Ishikawa (cell line): ENCODE measurements around the gene IL17RC.

Source experiments
- CEBPB ChIP-seq: IDR thresholded peaks from 2 replicates; pipeline ENCODE4 v1.6.1; 2012
- CREB1 ChIP-seq: IDR thresholded peaks from 2 replicates; pipeline ENCODE4 v1.6.1; 2012; ENCODE audit warnings: low read depth
- EGR1 ChIP-seq: IDR thresholded peaks from 2 replicates; pipeline ENCODE4 v1.6.1; 2012
- EP300 ChIP-seq: IDR thresholded peaks from 2 replicates; pipeline ENCODE4 v1.6.1; 2012; ENCODE audit warnings: borderline replicate concordance
- FOXM1 ChIP-seq: IDR thresholded peaks from 2 replicates; pipeline ENCODE4 v1.6.1; 2012; ENCODE audit warnings: low read depth, borderline replicate concordance
- MAX ChIP-seq: IDR thresholded peaks from 2 replicates; pipeline ENCODE4 v1.6.1; 2012
- NFIC ChIP-seq: IDR thresholded peaks from 2 replicates; pipeline ENCODE4 v1.6.1; 2012
- RAD21 ChIP-seq: IDR thresholded peaks from 2 replicates; pipeline ENCODE4 v1.6.1; 2012; ENCODE audit warnings: low read depth
- REST ChIP-seq: IDR thresholded peaks from 2 replicates; pipeline ENCODE4 v1.6.1; 2012; ENCODE audit warnings: low read depth, mild to moderate bottlenecking
- TAF1 ChIP-seq: IDR thresholded peaks from 2 replicates; pipeline ENCODE4 v1.6.1; 2012; ENCODE audit warnings: low read depth, mild to moderate bottlenecking
- TCF12 ChIP-seq: IDR thresholded peaks from 2 replicates; pipeline ENCODE4 v1.6.1; 2012; ENCODE audit warnings: low read depth
- TEAD4 ChIP-seq: IDR thresholded peaks from 2 replicates; pipeline ENCODE4 v1.6.1; 2012
- YY1 ChIP-seq: IDR thresholded peaks from 2 replicates; pipeline ENCODE4 v1.6.1; 2012; ENCODE audit warnings: low read depth
- ZBTB7A ChIP-seq: IDR thresholded peaks from 2 replicates; pipeline ENCODE4 v1.6.1; 2012; ENCODE audit warnings: low read depth
- TF ChIP-seq, protein P1 (sequence below): IDR thresholded peaks from 2 replicates; pipeline ENCODE4 v1.6.1; 2012

Gene IL17RC

GRCh38 chr3:9951598-9951961 lies 34.7 kb downstream of the IL17RC start:
- TF ChIP-seq REST (no peak), RAD21 (no peak), MAX (no peak), CREB1 (no peak), FOXM1 (no peak), TCF12 (no peak), TAF1 (no peak), YY1 (no peak), EGR1 (no peak)
- TF ChIP-seq, protein P1, sequence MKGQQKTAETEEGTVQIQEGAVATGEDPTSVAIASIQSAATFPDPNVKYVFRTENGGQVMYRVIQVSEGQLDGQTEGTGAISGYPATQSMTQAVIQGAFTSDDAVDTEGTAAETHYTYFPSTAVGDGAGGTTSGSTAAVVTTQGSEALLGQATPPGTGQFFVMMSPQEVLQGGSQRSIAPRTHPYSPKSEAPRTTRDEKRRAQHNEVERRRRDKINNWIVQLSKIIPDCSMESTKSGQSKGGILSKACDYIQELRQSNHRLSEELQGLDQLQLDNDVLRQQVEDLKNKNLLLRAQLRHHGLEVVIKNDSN: no peak

DNA sequence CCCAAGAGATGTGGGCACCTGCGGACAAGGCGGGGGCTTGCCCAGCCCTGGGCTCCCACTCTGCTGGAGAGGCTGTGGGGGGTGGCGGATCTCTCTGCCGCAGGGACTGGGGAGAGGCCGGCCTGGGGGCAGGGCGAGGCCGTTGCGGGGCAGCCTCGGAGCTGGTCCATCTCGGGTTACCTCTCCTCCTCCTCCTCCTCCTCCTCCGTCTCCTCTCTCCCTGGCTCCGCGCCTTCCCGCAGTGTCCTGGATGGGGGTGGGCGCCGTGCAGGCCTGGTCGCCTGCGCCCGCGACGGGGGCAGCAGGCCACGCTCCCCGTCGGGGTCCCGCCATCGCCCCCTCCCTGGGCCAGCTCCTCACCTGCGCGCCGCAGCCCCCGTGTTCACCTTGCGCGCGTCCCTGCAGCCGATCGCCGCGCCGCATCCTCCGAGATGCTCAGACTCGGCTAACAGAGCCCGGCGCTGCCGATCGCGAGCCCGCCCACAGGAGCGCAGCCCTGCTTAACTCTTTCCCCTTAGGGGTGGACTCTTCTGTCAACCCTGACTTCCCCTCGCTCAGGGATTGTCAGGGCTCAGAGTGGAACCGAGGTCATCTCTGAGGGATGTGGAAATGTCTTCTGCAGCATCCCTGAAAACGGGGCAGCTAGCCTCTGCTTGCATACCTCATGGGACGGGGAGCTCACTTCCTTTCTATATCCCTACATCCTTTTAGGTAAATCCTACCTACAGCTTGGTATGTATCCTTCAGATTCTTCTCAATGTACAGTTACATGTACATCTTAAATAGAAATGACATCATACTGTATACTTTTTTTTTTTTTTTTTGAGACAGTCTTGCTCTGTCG lies 35.3 kb downstream of the IL17RC start, which contains the start of gene PRRT3:
Gene PRRT3 (minus strand): TSS at position 447 of the 844 bp plus-strand sequence. CDS start 2,293 bp downstream, outside the sequence.
- no peak for TF ChIP-seq TEAD4
- 0 out of 2 replicates have a peak, but pooled peaks have one; percentile 29 for TF ChIP-seq MAX

DNA sequence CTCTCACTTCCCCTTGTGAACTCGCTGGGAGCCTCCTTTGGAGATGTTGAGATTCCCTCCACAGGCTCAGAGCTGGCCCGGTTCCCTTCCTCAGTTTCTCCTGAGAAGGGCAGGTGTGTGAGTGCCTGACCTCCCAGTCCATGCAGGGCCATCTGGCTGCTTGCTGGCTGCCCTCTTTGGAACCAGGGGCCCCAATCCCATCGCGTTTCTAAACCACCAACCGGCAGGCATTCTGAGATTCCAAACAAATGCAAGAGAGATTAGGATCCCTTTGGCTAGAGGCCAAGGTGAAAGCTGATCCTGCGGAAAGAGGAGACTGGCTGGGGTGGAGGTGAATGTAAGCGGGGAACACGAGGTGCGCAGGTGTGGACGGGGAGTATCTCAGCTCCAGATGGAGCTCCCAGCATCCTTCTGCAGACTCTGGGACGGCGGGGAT lies 38.2 kb downstream of the IL17RC start:
- no peak for TF ChIP-seq TAF1
- peak; percentile 36; the same call in 1 of the 2 replicates for TF ChIP-seq MAX
- TF ChIP-seq REST: no peak
- no peak for TF ChIP-seq TCF12
- peak; percentile 81 for TF ChIP-seq NFIC
- no peak for TF ChIP-seq FOXM1
- TF ChIP-seq CEBPB: no peak
- TF ChIP-seq, protein P1: no peak
- no peak for TF ChIP-seq CREB1
- TF ChIP-seq YY1: no peak
- no peak for TF ChIP-seq RAD21
- TF ChIP-seq ZBTB7A: no peak

DNA sequence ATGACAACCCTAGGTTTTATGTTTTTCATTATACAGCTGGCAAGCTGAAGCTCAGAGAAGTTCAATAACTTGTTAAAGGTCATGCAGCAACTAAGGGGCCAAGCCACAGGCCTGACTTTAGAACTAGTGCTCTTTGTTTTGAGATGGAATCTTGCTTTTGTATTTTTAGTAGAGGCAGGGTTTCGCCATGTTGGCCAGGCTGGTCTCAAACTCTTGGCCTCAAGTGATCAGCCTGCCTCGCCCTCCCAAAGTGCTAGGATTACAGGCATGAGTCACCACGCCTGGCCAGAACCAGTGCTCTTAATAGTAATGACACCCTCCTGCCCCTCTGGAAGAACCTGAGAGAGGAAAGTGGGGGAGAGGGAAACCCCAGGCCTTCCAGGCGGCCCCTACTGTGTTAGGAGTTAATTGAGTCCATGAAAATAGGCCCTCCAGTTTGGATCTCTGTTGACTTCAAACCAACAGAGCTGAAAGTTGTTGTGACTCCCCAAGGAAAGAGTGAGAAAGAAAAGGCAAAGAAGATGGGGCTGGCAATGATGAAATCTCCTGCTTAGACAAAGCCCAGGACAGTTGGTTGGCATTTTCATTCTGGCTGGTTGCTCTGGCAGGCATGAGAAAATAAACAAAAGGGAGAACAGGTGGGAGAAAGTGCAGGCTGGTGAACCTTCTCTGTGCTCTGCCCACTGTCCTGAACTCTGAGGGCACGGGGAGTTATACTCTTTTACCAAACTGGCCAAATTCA lies 38.9 kb downstream of the IL17RC start:
- no peak for TF ChIP-seq TEAD4
- no peak for TF ChIP-seq FOXM1
- TF ChIP-seq RAD21: no peak

DNA sequence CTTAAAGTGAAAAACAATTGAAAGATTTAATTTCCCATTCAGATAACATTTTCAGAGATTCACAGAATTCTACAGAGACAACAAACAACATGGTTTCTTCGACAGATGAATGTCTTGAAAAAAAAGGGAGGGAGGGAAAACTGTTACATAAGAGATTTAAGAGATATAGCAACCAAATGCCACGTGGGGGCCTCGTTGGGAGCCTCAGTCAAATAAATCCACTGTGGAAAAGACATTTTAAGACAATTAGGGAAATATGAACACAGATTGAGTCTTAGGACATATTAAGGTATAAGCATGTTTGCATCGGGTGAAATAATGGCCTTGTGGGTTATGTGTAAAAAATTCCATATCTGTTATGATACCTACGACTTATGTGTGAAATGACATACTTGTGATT lies 40.3 kb downstream of the IL17RC start:
- TF ChIP-seq TAF1: no peak

DNA sequence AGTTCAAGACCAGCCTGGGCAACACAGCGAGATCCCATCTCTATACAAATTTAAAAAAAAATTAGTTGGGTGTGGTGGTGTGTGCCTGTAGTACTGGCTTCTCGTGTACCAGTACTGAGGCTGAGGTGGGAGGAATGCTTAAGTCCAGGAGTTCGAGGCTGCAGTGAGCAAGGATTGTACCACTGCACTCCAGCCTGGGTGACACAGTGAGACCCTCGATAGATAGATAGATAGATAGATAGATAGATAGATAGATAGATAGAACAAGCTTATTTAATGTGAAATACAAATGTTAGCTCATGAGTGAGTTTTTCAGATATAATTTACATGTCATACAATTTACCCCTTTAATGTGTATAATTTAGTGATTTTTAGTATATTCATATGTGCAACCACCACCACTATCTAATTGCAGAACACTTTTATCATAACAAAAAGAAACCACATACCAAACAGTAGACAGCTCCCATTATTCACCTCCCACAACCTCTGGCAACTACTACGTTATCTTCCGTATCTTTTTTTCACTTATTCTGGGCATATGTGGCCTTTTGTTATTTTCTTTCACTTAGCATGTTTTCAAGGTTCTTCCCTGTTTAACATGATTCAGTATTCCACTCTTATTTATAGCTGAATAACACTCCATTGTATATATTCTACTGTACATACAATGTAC lies 48.4 kb downstream of the IL17RC start:
- TF ChIP-seq RAD21: no peak
- TF ChIP-seq ZBTB7A: no peak
- TF ChIP-seq CEBPB: no peak
- TF ChIP-seq EP300: no peak
- no peak for TF ChIP-seq REST
- no peak for TF ChIP-seq FOXM1
- no peak for TF ChIP-seq YY1
- TF ChIP-seq CREB1: no peak
- TF ChIP-seq MAX: no peak
- TF ChIP-seq, protein P1: no peak
- no peak for TF ChIP-seq TAF1
